ENCODE measurements around the gene EPHA1. TPM values are rescaled to one million over a fixed set of nuclear protein-coding genes. Genes with fewer than 3 reads are reported as not detected.

EPHA1 gene
- not detected for total RNA-seq

DNA sequence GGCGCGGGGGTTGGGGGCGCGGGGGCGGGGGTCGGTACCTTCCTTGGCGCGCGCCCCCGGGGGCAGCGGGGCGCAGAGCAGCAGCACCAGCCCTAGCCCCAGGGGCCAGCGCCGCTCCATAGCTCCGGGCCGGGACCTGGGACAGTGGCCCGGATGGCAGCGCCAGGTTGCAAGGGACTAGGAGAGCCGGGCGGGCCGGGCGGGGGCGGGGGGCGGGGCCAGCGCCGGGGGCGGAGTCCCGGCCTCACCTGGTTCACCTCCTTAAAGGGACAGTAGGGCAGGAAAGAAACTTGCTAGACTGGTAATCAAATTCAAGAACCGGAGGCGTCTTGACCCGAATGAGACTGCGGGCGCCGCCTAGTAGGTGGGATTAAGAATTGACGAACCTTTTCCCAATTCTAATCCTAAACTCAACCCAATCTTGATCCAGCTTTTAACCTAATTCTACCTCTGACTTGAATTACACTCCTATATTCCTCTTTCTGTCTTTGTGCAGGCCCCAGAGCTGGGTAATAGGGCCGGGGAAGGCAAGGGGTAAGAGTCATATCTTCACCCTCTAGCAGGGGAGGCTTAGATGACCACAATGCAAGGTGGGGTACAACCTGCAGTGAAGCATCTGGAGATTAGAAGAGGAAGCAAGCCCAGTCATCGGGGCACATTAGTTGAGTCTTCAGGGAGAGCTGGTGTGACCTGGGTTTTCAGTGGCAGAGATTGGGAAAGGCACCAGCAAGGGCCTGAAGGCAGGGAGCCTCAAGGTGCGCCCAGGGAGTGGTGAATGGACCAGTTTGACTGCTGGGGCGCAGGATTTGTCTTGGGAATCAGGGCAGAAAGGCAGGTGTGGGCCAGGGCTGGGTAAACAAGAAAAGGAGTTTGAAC is at the start of gene EPHA1:
EPHA1 (minus strand) TSS at position 171 of the 876 bp plus-strand sequence; CDS start at position 120, 51 bp downstream.
- no peak for DNase-seq

DNA sequence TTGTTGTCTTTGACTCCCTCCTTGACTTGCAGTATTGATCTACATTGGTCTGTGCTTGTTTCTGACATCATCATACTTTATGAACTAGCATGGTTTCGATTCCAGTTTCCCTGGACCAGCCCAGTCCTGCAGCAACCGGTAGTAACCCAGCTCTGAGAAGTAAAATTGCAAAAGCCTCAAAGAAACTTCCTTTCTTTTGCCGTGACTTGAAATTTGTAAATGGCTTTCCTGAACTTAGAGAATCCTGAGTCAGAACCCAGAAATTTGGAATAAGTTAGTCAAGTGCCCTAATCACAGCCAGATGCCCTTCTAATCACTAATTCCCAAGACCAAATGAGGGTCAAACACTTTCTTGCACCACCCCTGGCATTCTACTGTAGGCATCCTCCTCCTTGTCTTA is 49.6 kb upstream of the EPHA1 start:
- no peak for DNase-seq

DNA sequence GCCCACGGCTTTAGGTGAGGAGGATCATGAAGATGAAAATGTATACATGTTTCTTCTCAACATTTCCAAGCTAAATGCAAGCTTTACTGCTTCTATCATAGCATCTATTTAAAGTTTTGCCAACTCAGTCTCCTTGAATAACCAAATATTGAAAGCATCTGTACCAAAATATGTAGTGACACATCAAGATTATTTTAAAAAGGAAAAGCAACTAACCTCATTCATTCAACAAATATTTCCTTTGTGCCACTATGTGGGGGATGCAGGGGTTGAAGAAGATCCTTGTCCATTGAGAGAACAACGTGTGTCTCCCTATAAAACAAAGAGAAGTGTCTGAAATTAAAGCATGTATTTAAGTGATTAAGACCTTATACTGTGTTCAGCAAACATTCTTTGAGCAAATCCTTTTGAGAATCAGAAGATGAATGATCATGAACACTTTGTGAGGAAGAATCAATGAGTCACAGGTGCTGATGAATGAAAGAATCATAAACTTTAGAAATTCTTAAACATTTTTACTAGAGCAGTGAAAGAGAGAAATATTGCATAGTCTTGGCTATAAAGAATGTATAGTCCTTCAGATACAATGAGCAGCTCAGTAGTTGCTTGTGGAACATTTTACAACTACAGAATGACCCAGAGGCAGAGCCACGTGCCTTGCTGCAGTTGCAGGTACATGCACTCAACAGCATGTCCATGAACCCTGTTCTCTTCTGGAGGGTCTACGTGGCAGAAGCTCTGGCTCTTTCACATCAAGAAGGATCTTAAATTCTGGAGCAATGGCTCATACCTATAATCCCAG is 48.5 kb upstream of the EPHA1 start:
- DNase-seq, result no peak

DNA sequence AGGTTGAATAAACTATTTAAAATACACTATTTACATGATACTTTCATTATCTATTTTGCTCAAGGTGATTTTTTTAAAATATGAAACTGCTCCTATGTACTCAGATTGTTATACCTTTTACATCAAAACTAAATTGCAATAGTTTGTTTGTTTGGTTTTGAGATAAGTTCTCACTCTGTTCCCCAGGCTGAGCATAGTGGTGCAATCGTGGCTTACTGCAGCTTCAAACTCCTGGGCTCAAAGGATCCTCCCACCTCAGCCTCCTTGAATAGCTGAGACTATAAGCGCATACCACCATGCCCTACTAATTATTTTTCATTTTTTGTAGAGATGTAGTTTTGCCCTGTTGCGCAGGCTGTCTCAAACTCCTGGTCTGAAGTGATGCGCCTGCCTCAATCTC is 47.3 kb upstream of the EPHA1 start:
- no peak for DNase-seq

DNA sequence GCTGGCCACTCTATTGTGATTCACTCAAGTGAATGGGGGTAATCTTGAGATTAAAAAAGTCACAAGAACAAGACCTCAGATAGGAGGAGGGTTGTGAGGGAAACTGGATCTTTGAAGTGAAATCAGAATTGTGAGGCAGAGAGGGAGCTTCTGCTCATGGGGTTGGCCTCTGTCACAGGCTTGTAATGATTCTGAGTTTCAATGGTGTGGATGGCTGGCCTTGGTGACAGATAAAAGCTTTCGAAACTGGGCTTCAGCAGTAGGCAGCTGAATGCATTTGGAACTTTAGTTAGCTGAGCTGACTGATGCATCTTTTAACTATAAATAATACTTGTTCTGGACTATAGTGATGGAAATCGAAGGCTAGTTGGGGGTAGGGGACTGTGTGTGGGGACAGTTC is 46.8 kb upstream of the EPHA1 start:
- DNase-seq, result no peak

DNA sequence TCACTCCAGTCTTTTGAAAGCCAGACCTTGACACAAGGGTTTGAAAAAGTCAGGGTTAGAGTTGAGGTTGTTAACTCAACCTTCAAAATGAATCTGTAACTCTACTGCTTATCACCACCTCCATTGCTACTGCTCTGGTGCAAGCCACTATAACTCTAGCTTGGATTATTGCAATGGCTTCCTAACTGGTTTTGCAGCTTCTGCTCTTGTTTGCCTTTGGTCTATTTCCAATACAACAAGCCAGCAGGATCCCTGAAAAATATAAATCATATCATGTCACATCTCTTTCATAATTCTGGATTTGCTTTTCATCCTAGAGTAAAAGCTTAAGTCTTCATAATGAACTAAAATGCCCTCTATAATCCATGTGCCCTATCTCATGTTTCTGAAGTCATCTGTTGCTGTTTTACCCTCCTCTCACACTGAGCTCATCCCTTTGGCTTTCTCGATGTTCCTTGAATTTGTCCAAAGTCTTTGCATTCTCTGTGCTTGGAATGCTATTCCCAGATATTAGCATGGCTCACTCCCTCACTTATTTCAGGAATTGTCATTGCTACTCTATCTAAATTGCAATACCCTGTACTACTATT is 45.5 kb upstream of the EPHA1 start:
- no peak for DNase-seq

DNA sequence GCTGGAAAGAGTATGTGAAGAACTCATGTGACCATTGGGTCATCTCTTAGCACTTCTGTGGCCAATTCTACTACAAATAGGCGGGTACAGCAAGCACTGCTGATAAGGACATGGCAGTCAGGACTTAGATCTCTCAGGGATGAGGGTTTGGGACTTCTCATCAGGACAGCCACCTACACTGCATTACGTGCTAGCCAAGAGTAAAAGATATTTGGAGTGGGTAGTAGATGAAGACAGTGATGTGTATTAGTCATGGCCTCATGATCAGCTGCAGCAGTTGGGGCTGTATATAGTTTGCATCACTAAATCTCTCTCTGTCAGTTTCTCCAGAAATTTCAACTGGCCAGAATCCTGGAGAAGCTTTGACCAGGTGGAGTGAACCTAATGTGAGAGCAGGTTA is 43.8 kb upstream of the EPHA1 start:
- no peak for DNase-seq

DNA sequence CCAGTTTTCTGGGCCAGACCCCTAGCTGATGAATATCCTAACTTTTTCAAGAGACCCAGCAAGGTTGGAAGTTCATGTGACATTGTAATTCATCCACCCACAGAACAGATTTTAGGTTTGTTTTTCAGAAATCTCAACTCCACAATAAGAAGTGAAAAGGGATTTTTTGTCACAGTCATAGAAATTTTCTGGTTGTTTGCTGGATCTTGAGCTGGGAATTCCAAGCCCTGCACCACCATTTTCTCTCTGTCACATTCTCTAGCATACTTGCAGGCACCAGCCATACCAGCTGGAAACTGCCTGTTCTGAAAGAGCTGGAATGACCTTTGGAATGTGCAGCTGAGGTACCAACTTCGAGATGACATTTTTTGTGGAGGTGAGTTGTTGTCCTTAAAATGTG is 43.1 kb upstream of the EPHA1 start:
- DNase-seq, result no peak

DNA sequence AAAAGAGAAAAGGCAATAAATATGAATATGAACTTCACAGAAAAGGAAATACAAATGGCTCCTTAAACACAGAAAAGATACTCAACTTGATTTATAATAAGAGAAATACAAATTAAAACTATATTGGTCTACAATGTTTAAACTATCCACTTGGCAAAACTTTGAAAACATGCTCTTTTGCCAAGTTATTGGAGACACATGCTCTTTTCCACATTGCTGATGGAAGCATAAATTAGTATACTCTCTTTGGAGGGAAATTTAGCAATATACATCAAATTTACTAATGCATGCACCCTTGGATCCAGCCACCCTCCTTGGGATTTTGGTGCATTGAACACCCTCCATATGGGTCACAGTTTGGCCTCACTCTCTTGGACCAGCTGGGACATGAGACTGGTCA is 42.5 kb upstream of the EPHA1 start:
- no peak for DNase-seq

DNA sequence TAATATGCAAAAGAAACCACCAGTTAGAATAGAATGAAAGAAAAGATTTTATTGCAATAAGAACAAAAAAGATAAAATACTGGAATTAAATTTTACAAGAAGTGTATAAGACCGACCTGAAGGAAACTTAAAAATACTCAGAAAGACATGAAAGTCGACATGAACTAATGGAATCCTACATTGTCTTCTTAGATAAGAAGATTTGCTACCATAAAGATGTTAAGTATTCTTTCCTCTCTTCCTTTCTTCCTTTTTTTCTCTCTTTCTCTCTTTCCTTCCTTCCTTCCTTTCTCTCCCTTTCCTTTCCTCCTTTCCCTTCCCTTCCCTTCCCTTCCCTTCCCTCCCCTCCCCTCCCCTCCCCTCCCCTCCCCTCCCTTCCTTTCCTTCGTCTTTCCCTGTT is 41.1 kb upstream of the EPHA1 start:
- DNase-seq, result no peak

DNA sequence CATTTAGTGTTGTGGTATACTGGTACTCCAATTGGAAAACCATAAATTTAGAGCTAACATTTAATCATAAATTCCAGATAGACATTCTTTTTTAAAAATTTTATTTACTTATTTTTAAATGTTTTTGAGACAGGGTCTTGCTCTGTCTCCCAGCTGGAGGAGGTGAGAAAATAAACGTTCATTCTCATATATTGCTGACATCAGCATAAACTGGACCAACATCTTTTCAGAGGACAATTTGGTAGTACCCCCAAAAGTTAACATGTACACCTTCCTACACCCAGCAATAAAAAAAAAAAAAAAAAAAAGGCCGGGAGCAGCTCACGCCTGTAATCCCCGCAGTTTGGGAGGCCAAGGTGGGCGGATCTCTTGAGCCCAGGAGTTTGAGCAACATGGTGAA is 39.8 kb upstream of the EPHA1 start:
- no peak for DNase-seq

DNA sequence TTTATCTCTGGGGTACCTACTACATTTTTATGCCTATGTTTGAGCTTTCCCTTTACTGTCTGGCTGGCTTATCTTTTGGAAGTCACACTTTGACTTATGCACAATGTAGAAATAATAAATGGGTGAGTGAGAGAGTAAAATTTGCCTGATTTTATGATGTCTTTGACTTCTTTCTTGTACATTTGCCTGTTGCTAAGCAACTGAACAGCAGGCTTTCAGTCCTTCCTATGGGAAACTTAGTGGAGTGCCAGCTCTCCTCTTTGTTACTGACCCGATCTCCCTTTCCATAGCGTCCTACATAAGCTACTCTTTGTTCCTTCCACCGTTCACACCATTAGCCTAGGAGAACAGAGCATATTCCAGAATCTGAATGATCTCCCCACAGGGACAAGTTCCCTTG is 38.8 kb upstream of the EPHA1 start:
- DNase-seq, result no peak

DNA sequence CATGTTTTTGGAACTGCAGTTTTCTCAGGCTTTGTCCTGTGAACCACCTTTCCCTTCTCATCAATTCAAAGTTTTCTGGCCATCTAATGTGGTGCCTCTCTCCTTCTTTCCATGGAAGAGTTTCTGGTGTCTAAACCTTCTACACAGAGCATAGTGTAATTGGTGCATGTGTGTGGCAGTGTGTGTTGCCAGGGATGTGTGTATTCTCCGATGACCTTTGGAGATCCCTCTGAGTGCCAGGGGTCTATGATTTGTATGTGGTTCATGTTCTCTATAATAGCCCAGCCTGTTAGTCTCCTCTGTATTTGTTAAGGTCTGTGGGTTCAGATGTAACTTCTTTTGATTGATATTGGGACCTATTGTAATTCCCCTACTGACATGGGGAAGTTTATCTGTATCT is 36.1 kb upstream of the EPHA1 start:
- DNase-seq, result no peak

DNA sequence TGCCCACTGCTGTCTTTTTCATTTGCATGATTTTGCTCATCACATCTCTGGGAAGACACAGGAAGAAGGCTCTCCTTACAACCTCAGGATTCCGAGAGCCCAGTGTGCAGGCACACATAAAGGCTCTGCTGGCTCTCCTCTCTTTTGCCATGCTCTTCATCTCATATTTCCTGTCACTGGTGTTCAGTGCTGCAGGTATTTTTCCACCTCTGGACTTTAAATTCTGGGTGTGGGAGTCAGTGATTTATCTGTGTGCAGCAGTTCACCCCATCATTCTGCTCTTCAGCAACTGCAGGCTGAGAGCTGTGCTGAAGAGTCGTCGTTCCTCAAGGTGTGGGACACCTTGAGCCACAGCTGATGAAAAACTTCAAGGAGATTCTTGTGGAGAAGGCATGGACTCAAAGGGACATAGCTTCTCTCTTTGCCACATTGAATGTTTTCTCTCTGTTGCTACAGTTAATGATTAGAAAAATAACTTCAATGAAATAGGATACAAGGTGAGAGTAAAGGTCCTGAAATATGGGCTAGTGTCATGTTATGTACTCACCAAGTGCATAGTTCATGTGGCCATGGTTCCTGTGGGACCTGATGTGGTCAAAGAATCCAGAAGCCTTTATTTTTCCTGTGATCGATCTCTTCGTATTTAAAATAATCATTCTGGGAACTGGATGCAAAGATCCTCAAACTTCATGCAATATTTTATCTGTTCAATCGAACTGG is 35.6 kb upstream of the EPHA1 start:
- no peak for DNase-seq

DNA sequence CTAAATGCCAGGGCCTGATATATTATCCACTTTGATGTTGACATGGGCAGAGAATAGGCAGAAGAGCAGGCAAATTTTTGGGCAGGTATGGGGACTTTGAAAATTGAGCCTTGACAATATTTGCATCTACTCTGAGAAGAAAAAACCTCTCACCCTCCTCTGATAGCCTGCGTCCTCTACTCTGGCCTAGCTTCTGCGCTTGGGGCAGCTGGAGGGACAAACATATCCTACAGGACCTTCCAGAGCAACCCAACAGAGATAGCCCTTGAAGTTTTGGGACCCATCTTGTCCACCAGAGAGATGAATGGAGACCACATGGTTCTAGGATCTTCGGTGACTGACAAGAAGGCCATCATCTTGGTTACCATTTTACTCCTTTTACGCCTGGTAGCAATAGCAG is 34.5 kb upstream of the EPHA1 start, which contains the start of gene TAS2R60:
TAS2R60 (plus strand) TSS at position 301 of the 400 bp plus-strand sequence; CDS start at position 301, 0 bp downstream.
- DNase-seq, result no peak

DNA sequence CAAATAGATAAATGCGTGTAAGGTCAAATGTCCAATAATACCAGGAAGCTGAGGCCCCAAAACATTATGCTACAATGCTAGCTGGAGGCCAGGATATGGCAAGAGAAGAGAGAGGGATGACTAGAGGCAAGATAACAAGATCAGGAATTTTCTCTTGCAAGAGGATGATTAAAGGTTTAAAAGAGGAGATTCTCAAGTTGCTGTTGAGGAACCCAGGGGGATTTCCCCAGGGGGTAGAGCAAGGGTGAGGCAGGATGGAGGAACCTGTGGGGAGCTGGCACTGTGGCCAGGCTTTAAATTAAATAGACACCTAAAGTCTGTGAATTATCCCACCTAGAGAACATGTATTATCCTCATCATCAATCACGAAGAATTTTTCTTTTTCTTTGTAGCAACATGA is 31.2 kb upstream of the EPHA1 start:
- no peak for DNase-seq

DNA sequence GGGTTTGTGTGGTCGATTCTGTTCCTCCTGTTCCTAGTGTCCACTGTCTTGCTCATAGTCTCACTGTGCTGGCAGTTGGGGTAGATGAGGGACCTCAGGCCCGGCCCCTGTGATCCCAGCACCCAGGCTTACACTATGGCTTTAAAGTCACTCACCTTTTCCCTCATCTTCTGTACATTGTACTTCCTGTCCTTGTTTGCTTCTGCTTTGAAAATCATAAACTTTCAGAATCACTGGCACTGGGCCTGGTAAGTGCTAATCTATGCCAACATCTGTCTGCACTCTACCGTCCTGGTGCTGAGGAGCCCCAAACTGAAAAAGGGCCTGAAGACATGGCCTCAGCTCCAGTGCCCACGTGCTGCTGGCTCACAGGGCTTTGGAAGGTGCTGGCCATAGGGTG is 28.9 kb upstream of the EPHA1 start:
- DNase-seq, result no peak

DNA sequence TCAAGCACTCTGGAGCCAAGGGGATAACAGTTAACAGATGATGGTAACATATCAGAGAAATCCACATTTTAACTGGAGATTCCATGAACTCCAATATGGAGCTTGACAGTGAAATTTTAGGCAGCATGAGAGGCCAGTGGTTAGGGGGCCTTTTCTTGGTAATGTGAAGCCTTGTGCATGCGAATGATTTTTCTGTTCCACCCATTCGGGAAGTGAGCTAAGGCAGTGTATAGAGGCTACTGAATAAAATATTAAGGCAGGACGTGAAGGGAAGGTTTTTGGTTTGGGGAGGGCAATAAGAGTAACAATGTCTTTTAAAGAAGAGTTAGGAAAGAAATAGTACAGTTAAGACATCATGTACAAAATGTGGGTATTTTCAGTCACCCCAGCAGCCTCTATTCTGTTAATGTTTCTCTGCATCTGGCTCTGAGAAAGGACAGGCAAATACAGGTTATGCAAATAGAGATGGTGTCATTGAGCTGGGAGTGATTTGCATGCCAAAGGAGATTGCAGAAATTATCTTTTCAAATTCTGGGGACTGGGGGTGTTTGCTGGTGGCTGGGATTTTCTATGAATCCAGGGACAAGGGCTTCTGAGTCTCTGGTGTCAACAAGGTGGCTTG is 27.8 kb upstream of the EPHA1 start:
- DNase-seq, result no peak

DNA sequence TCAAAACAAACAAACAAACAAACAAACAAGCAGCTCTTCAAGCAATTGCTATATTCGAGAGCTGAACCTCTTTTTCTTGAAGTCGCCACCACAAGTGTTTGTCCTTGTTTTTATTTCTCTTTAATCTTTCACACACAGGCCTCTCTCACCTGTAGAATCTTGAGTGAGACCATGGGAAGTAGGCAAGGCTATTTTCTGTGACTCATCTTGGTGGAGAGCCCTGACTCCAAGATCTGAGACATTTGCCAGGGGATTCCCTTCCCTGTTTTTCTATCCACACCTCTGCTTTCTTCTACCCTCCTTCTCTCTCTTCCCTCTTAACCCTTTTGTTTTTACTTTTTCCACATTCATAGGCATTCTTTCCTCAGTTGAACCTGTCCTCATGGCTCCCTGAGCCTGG is 26.6 kb upstream of the EPHA1 start:
- no peak for DNase-seq

DNA sequence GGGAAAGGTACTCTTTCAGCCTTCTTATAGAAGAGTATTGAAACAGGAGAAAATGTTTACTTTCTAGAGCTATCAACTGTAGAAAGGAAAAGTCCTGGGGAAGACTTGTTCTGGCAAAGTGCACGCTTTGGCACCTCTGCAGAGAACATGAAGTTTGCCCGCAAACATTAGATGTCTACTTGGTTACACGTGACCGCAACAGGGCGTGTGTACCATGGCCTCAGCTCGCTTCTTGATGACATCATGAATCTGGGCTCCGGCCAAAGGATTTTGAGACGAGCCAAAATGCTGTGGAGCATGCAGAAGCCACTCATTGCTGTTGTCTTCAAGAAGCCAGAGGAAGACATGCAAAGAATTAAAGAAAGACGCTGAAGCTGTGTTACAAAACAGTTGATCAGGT is 26.0 kb upstream of the EPHA1 start:
- DNase-seq, result no peak

DNA sequence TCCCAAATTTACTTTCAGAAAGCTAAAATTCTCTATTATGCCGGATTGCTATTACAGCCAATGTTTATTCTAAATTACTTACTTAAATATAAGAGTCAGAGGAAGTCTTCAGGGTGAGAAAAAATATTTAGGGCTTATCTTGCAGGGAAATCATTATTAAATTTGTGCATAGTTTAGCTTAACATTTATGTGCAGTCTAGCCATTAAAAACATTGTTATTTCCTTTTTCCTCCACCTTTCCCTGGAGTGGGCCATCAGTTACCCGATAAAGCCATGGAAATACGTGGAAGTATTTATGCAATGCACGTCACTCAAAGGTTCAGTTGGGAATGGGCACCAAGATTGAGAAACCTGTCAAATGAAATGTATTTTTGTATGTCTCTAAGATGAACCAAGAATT is 25.1 kb upstream of the EPHA1 start:
- no peak for DNase-seq

DNA sequence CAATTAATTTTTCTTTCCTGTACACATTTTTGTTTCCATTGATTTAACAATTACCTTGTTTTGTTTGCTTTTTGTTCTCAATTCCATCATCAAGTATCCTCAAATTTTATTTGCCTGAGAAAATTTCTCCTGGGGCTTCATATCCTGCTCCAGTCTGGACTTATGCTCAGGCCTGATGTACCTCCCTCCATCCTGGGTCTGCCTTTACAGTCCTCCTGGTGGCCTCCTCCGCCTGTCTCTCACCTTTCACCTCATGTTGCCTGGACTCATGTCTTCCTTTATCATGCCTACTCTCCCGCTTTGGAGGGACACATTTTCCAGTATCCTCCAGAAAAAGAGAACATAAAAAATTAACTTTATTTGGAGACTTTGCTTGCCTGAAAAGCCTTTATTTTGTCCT is 22.5 kb upstream of the EPHA1 start:
- DNase-seq, result no peak
